KG1 (cell line): ENCODE results near the gene POTEF.
"Not testable (repeated sequence)": the region's sequence is repeated elsewhere in the genome, so short reads cannot be mapped to it uniquely, and the experiment has no call there.

Experiments
- DNase-seq: peaks from one replicate; lab custom pipeline; 2025; lab: John Stamatoyannopoulos, UW

The POTEF gene

DNA sequence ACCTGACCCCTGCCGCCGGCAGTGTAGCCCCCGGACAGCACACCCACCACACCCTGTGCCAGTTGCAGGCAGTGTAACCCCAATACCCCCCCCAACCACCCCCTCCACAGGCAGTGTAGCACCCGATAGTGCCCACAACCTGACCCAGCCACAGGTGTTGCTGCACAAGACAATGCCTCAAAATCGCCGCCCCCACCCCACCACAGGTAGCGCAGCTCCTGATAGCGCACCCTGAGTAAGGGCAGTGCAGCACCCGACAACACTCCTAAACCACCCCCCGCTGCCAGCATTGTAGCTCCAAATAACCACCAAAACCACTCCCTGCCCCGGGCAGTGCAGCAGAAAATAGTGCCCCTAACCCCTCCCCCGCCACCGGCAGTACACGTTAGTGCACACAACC, 558 bp downstream of the POTEF start:
- DNase-seq: not testable (repeated sequence)

DNA sequence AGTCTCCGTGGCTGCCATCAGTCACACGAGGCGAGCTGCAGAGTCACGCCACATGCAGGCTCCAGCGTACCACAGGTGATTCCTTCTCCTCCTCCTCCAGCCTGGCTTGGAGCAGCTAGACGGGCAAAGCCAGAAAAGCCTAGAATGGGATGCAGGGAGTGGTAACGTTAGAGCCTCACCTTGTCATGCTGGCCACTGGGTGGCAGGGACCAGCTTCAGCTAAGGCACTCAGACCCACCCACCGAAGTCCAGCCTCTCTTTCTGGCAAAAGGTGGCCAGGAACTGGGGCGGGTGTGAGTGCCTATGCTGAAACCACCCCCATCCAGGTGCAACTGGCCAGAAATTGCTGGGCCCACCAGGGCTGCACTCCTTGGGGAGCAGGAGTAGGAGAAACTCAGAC, 1.3 kb downstream of the POTEF start:
- not testable (repeated sequence) for DNase-seq

DNA sequence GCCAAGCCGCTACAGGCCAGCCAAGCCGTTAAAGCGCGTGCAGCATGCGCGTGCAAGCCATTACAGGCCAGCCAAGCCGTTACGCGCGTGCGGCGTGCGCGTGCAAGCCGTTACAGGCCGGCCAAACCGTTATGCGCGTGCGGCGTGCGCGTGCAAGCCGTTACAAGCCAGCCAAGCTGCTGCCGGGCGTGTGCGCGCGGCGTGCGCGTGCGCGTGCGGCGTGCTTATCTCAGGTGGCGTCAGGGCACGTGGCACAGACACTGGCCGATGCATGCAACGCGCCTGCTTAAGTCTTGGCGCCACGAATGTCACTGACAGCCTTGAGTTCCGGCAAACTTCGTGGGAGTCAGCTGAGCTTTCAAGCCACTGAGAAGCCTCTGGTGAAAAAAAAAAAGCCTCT, 8.1 kb downstream of the POTEF start:
- not testable (repeated sequence) for DNase-seq

DNA sequence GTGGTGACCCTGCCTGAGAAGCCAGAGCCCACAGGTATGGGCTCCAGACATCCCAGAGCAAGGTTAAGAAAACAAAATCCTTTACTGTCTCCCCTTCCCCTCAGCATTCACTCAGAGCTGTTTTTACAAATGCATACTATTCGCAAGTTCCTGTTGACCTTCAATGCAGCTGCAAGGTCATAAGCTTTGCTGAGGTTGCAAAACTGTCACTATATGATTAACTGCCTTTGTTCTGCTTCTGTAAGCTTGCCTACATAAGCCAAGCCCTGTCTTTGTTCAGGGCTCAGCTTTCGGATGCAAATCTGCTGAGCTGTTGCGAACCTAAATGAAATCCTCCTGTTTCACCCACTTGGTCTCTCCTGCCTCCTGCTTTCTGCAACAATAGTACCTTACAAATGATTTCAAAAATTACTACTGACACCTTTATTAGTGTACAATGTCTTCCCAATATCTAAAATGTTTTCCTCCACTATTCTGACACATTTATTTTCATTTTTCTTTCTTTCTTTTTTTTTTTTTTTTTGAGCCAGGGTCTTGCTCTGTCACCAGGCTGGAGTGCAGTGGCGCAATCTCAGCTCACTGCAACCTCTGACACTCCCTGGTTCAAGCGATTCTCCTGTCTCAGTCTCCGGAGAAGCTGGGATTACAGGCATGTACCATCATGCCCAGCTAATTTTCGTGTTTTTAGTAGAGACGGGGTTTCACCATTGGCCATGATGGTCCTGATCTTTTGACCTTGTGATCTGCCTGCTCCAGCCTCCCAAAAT, 26.2 kb downstream of the POTEF start:
- not testable (repeated sequence) for DNase-seq

DNA sequence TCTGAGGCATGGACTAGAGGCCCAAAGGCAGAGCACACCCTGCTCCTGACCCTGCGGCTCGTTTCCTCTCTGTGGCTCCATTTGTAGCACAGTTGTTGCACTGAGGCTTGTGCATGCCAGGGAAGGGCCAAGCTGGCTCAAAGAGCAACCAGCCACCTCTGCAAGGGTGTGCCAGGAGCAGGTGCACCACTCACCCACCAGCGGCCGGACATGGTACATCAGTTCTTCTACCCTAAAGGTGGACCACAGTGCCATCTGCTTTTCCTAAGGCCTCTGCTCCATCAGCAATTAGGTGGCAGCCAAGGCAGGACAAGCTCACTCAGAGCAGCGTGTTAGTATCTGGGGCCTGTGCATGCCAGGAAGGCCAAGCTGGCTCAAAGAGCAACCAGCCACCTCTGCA, 66.4 kb downstream of the POTEF start:
- not testable (repeated sequence) for DNase-seq

DNA sequence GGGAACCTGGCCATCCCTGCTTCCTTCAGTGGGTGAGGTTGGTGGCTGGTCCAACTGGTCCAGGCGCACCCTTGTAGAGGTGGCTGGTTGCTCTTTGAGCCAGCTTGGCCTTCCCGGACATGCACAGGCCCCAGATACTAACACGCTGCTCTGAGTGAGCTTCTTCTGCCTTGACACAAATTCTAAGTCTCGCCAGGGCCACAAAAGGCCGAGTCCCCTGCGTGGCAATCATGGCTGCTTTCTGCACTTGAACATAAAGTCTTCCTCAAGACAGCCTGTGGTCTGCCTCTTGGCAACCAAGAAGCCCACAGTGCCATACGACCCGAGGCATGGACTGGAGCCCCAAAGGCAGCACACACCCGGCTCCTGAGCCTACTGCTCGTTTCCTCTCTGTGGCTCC, 69.0 kb downstream of the POTEF start:
- DNase-seq: not testable (repeated sequence)

DNA sequence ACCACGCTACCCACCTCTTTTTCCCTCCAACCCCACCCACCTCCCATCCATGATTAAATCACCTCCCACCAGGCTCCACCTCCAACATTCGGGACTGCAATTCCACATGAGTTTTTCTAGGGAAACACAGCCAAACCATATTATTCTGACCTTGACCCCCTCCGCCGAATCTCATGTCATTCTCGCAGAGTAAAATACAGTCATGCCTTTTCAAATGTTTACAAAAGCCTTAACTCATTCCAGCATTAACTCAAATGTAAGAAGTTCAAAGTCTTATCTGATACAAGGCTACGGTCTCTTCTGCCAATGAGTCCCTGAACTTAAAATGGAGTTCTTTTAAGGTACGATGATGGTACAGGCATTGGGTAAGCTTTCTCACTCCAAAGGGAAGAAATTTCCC, 72.7 kb downstream of the POTEF start:
- not testable (repeated sequence) for DNase-seq

DNA sequence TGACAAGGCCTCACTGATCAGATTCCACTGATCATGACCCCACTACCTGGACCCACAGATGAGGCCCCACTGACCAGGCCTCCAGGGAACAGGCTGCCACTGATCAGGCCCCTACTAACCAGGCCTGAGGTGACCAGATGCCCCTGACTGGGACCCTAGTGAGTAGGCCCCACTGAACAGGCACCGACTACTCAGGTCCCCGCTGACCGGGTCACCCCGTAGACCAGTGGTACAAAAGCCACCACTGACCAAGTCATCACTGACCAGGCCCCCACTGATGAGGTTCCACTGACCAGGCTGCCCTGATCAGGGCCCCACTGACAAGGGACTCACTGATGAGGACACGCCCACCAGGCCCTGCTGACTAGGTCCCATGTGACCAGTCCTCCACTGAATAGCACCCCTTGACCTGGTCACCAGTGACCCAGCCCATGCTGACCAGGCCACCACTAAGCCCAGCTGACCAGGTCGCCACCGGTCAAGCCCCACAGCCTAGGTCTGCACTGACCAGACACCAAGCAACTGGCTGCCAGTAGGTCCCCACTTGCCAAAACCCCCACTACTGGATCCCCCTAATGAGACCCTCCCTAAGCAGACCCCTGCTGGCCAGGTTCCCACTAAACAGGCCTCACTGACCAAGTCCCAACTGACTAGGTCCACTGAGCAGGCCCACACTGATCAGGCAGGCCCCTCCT, 75.7 kb downstream of the POTEF start:
- DNase-seq: not testable (repeated sequence)

DNA sequence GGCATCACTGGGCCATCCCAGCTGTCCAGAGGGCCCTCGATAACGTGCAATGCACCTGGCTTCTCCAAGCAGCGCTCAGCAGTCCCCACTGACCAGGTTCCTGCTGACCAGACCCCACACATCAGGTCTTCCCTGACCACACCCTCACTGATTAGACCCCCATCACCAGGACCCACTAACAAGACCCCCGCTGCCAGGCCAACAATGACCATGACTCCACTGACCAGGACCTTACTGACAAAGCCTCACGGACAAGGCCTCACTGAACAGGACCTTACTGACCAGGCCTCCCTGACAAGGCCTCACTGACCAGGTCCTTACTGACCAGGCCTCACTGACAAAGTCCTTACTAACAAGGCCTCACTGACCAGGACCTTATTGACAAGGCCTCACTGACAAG, 76.6 kb downstream of the POTEF start:
- DNase-seq: not testable (repeated sequence)

DNA sequence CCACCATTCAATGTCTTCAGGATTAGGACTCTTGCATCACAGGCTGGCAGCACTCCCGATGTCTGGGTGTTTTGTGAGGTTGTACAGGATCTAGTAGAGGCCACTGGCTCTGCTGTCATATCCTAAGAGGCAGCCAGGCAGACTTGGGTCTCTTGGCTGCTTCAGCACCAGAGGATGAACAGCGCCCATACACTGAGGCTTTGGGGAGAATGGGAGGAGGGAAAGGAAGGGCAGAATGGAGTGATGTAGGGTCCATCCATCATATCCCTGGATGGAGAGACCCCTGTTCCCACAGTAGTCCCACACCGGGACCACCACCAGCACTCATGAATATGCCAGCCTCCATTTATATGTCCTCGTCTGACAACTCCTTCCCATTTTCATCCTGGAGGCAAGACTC, 80.6 kb downstream of the POTEF start:
- DNase-seq: not testable (repeated sequence)

DNA sequence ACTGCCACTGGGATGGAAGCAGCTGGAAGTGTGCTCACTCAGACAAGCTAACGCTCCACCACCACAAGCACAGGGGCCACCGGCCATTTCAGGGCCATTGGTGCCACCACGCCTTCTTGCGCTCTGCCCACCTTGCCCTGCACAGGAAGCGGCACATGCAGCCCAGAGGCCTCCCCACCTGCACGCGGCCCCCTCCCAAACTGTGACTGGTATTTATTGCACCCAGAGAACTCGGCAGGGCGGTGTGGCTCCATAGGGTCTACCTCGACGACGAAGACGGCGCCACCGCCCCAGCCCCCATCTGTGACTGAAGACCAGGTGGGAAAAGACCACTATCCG, 90.8 kb downstream of the POTEF start:
- not testable (repeated sequence) for DNase-seq

DNA sequence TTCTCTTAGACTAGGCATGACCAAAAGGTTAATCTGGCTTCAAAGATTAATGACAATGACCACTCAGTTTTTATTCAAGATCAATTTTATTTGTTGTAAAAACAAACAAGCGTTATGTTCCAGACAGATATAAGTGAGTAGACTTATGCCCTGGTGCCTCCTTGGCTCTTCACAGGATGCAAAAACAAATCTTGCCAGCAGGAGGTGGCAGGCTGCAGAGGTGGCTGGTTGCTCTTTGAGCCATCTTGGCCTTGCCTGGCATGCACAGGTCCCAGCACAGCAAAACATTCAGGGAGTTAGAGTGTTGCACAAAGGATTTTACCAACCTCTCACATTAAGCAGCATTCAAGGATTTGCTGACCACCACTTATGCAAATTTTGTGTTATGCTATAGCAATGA, 103.1 kb downstream of the POTEF start:
- DNase-seq: not testable (repeated sequence)
